ENCODE measurements around the gene ALX4. TPM values are rescaled to one million over a fixed set of nuclear protein-coding genes. Genes with fewer than 3 reads are reported as not detected.

Gene ALX4
- 0.37 TPM for polyA plus RNA-seq (2013, experiment 1 of 2)
- polyA plus RNA-seq (2013, experiment 2 of 2) = 0.35 TPM

DNA sequence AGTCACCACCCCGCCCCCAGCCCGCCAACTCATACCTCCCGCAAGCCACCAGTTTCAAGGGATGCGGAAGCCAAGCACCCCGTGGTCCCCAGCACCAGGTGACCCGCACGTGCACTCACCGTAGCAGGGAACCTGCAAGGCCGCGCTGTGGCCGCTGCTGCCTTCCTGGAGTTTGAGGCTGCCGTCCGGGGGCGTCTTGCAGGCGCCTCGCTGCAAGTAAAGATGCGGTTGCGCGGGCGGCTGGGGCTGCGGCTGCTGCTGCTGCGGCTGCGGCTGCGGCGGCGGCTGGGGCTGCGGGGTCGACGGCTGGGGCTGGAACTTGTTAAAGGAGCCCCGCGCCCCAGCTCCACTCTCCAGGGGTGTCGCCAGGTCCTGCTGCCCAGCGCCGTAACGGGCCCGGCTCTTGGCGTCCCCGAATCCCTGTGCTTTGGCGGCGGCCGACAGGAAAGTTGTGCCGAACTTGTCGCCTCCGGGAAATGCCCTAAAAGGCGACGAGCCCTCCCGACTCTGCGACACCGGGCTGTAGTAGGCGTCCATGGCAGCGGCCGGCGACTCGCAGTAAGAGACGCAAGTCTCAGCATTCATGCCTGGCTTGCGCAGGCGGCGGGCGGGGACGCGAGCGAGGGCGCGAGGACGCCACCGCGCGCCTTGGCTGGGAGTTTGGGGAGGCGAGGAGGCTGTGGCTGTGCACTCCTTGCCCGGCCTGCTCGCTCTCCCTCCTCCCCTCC lies at the start of gene ALX4:
Gene ALX4 (minus strand): TSS at position 662 of the 728 bp plus-strand sequence. CDS start 77 bp downstream, at position 585.
- Histone ChIP-seq H3K9me3 (ENCODE audit: control insufficient read depth, low read length) (no peaks in the 10 kb centered on the region), H3K4me1 (ENCODE audit: control insufficient read depth, insufficient read depth, low read length, poor library complexity, severe bottlenecking) (peaks cover 13% of the 10 kb centered on the region), H3K4me3 (ENCODE audit: extremely low read depth, insufficient read depth, low read length, poor library complexity, severe bottlenecking) (peak within 1 kb of the TSS; percentile 27), H3K36me3 (ENCODE audit: control insufficient read depth, insufficient read depth, low read length) (no peaks in the 10 kb centered on the region), H3K27ac (ENCODE audit: low read depth, low read length, severe bottlenecking) (no peak within 1 kb of the TSS)
- 0 to 1% methylated on average over 56 to 57 of the region's 71 CpGs for WGBS, 2 experiments (ENCODE audit: insufficient coverage in 2 of 2)

GRCh38 chr11:44359162-44359561 lies 49.2 kb upstream of the ALX4 start:
- no peak overlapping the region for H3K4me3 ChIP-seq (ENCODE audit: extremely low read depth, insufficient read depth, low read length, poor library complexity, severe bottlenecking)
- H3K9me3 ChIP-seq (ENCODE audit: control insufficient read depth, low read length) = no peaks in the 10 kb centered on the region
- H3K27ac ChIP-seq (ENCODE audit: low read depth, low read length, severe bottlenecking) = no peak overlapping the region
- no peaks in the 10 kb centered on the region for H3K4me1 ChIP-seq (ENCODE audit: control insufficient read depth, insufficient read depth, low read length, poor library complexity, severe bottlenecking)
- 82 to 89% methylated on average over 11 to 12 of the region's 12 CpGs for WGBS, 2 experiments (ENCODE audit: insufficient coverage in 2 of 2)
- H3K36me3 ChIP-seq (ENCODE audit: control insufficient read depth, insufficient read depth, low read length) = no peaks in the 10 kb centered on the region

- no peak overlapping the region for H3K4me3 ChIP-seq (ENCODE audit: extremely low read depth, insufficient read depth, low read length, poor library complexity, severe bottlenecking)
Observed at GRCh38 chr11:44358713-44359112, 48.8 kb upstream of the ALX4 start.

GRCh38 chr11:44357711-44358110 lies 47.8 kb upstream of the ALX4 start:
- no peaks in the 10 kb centered on the region for H3K36me3 ChIP-seq (ENCODE audit: control insufficient read depth, insufficient read depth, low read length)
- no peak overlapping the region for H3K4me3 ChIP-seq (ENCODE audit: extremely low read depth, insufficient read depth, low read length, poor library complexity, severe bottlenecking)
- 100% methylated on average over 1 of the region's 3 CpGs; no CpG with 5 or more reads in 1 of the 2 experiments for WGBS, 2 experiments (ENCODE audit: insufficient coverage in 2 of 2)
- no peaks in the 10 kb centered on the region for H3K4me1 ChIP-seq (ENCODE audit: control insufficient read depth, insufficient read depth, low read length, poor library complexity, severe bottlenecking)
- H3K9me3 ChIP-seq (ENCODE audit: control insufficient read depth, low read length) = no peaks in the 10 kb centered on the region
- no peak overlapping the region for H3K27ac ChIP-seq (ENCODE audit: low read depth, low read length, severe bottlenecking)

More at GRCh38 chr11:44358713-44359112, 48.8 kb upstream of the ALX4 start:
- no peak overlapping the region for H3K27ac ChIP-seq (ENCODE audit: low read depth, low read length, severe bottlenecking)
- H3K9me3 ChIP-seq (ENCODE audit: control insufficient read depth, low read length) = no peaks in the 10 kb centered on the region
- no peaks in the 10 kb centered on the region for H3K4me1 ChIP-seq (ENCODE audit: control insufficient read depth, insufficient read depth, low read length, poor library complexity, severe bottlenecking)
- no peaks in the 10 kb centered on the region for H3K36me3 ChIP-seq (ENCODE audit: control insufficient read depth, insufficient read depth, low read length)
- WGBS, 2 experiments (ENCODE audit: insufficient coverage in 2 of 2) = 88 to 89% methylated on average over 5 to 7 of the region's 7 CpGs

DNA sequence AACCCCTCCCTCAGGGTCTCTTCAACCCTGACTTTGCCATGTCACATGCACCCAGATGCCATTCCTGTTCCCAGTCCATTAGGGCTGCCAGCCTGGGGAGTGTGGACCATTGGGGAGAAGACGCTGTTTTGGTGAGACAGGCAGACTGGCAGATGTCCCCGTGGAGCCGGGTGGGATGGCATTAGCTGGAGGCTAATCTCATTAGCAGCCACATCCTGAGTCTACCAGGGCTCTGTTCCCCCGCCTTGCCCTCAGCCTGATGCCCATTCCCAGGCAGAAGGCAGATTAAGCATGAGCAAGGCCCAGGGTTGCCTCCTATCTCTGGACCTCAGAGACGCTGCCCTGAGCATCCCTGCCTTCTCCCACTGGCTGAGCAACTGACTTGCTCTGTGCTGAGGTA lies 46.4 kb upstream of the ALX4 start:
- Histone ChIP-seq H3K4me1 (ENCODE audit: control insufficient read depth, insufficient read depth, low read length, poor library complexity, severe bottlenecking) (no peaks in the 10 kb centered on the region), H3K27ac (ENCODE audit: low read depth, low read length, severe bottlenecking) (no peak overlapping the region), H3K9me3 (ENCODE audit: control insufficient read depth, low read length) (no peaks in the 10 kb centered on the region), H3K36me3 (ENCODE audit: control insufficient read depth, insufficient read depth, low read length) (no peaks in the 10 kb centered on the region), H3K4me3 (ENCODE audit: extremely low read depth, insufficient read depth, low read length, poor library complexity, severe bottlenecking) (no peak overlapping the region)
- 84% methylated on average over 4 to 5 of the region's 5 CpGs for WGBS, 2 experiments (ENCODE audit: insufficient coverage in 2 of 2)

DNA sequence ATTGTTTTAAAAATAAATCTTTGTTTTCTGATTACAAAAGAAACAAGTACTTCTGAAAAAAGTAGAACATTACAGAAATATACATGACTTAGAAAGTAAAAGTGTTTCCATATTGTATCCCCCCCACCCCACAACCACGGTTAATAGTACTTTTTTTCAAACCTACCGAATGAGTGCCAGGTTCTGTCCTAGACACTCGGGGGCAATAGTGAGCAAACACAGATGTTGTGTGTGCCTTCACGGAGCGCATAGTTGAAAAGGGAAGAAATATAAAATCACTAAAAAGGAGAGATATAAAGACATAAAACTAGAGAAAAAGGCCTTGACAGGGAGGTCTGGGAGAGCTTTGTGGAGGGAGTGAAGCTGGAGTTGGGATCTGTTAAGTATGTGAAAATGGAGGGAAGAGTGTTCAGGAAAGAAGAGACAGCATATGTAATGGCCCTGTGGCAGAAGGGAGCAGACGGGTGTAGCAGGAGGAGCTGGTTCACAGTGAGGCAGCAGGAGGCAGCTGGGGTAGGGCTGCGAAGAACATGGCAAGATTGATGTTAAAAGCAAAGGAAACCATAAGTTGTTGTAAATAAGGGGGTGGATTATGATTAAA lies 42.1 kb upstream of the ALX4 start:
- Histone ChIP-seq H3K4me3 (ENCODE audit: extremely low read depth, insufficient read depth, low read length, poor library complexity, severe bottlenecking) (no peak overlapping the region), H3K4me1 (ENCODE audit: control insufficient read depth, insufficient read depth, low read length, poor library complexity, severe bottlenecking) (no peaks in the 10 kb centered on the region), H3K9me3 (ENCODE audit: control insufficient read depth, low read length) (no peaks in the 10 kb centered on the region), H3K27ac (ENCODE audit: low read depth, low read length, severe bottlenecking) (no peak overlapping the region), H3K36me3 (ENCODE audit: control insufficient read depth, insufficient read depth, low read length) (no peaks in the 10 kb centered on the region)
- 78 to 91% methylated on average over 2 to 3 of the region's 7 CpGs for WGBS, 2 experiments (ENCODE audit: insufficient coverage in 2 of 2)

- no peaks in the 10 kb centered on the region for H3K4me1 ChIP-seq (ENCODE audit: control insufficient read depth, insufficient read depth, low read length, poor library complexity, severe bottlenecking)
- no peaks in the 10 kb centered on the region for H3K9me3 ChIP-seq (ENCODE audit: control insufficient read depth, low read length)
- WGBS, 2 experiments (ENCODE audit: insufficient coverage in 2 of 2) = 84 to 86% methylated on average over 3 to 8 of the region's 9 CpGs
- H3K4me3 ChIP-seq (ENCODE audit: extremely low read depth, insufficient read depth, low read length, poor library complexity, severe bottlenecking) = no peak overlapping the region
- no peak overlapping the region for H3K27ac ChIP-seq (ENCODE audit: low read depth, low read length, severe bottlenecking)
- no peaks in the 10 kb centered on the region for H3K36me3 ChIP-seq (ENCODE audit: control insufficient read depth, insufficient read depth, low read length)
Observed at GRCh38 chr11:44351006-44351660, 41.2 kb upstream of the ALX4 start.

DNA sequence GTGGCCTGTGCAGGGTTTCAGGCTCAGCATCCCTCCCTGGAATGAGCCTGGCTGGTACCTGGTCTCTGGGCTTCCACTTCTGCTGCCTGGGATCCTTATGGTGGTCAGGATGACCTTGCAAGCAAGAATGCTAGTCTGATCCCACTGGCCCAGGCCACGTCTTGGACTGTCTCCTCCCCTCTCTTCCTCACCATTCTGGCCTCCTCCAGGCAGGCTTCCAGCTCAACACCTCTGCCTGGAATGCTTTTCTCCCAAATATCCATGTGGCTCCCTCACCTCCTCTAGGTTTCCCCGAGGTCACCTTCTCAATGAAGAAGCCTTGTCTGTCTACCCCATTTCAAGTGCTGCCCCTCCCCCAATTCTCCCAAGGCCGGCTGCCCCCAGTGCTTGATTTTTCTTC lies 39.4 kb upstream of the ALX4 start:
- H3K36me3 ChIP-seq (ENCODE audit: control insufficient read depth, insufficient read depth, low read length) = no peaks in the 10 kb centered on the region
- WGBS, 2 experiments (ENCODE audit: insufficient coverage in 2 of 2) = 60 to 70% methylated on average over 3 of the region's 3 CpGs
- H3K9me3 ChIP-seq (ENCODE audit: control insufficient read depth, low read length) = no peaks in the 10 kb centered on the region
- H3K27ac ChIP-seq (ENCODE audit: low read depth, low read length, severe bottlenecking) = no peak overlapping the region
- H3K4me3 ChIP-seq (ENCODE audit: extremely low read depth, insufficient read depth, low read length, poor library complexity, severe bottlenecking) = no peak overlapping the region
- H3K4me1 ChIP-seq (ENCODE audit: control insufficient read depth, insufficient read depth, low read length, poor library complexity, severe bottlenecking) = no peaks in the 10 kb centered on the region

DNA sequence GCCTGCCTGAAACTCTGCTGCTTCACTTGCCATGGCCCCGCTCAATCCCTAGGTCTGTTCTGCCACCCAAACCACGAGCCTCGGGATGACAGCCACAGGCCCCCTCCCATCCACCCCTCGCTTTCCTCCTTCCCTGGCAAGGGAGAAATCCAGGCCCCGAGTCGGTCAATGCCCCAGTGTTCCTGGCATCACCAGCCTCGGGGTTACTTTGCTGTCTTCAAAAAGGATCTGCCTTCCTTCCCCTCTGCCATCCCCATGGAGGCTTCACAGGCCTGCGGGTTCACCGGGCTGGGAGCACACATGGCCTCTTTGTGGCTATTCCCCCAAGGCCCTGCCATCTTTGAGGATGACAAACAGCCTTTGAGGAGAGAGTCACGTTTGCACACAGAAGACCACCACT lies 38.8 kb upstream of the ALX4 start:
- H3K9me3 ChIP-seq (ENCODE audit: control insufficient read depth, low read length) = no peaks in the 10 kb centered on the region
- 90 to 98% methylated on average over 6 to 9 of the region's 10 CpGs for WGBS, 2 experiments (ENCODE audit: insufficient coverage in 2 of 2)
- H3K4me1 ChIP-seq (ENCODE audit: control insufficient read depth, insufficient read depth, low read length, poor library complexity, severe bottlenecking) = no peaks in the 10 kb centered on the region
- H3K36me3 ChIP-seq (ENCODE audit: control insufficient read depth, insufficient read depth, low read length) = no peaks in the 10 kb centered on the region
- no peak overlapping the region for H3K27ac ChIP-seq (ENCODE audit: low read depth, low read length, severe bottlenecking)
- no peak overlapping the region for H3K4me3 ChIP-seq (ENCODE audit: extremely low read depth, insufficient read depth, low read length, poor library complexity, severe bottlenecking)

DNA sequence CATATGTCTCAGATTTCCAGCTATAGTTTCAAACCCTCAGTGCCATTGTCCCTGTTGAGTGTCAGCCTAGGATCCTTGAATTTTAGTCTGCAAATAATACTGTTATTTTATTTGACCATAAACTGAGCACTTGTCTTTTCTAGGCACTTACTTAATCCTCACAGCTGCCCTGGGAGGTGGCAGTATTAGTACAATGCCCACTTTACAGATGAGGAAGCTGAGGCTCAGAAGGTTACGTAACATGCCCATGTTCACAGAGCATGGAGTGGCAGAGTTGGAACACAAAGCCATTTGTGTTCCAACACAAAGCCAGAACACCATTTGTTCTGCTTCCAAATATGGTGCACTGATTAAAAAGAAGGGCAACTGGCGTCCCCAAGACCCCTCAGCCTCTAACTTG lies 38.2 kb upstream of the ALX4 start:
- 42 to 50% methylated on average over 2 of the region's 2 CpGs for WGBS, 2 experiments (ENCODE audit: insufficient coverage in 2 of 2)
- no peaks in the 10 kb centered on the region for H3K4me1 ChIP-seq (ENCODE audit: control insufficient read depth, insufficient read depth, low read length, poor library complexity, severe bottlenecking)

More for the DNA sequence above, 38.2 kb upstream of the ALX4 start:
- no peaks in the 10 kb centered on the region for H3K36me3 ChIP-seq (ENCODE audit: control insufficient read depth, insufficient read depth, low read length)
- no peak overlapping the region for H3K4me3 ChIP-seq (ENCODE audit: extremely low read depth, insufficient read depth, low read length, poor library complexity, severe bottlenecking)
- no peaks in the 10 kb centered on the region for H3K9me3 ChIP-seq (ENCODE audit: control insufficient read depth, low read length)
- H3K27ac ChIP-seq (ENCODE audit: low read depth, low read length, severe bottlenecking) = no peak overlapping the region
